Measurements from ENCODE around the gene ZNF213. TPM values are rescaled to one million over a fixed set of nuclear protein-coding genes. Genes with fewer than 3 reads are reported as not detected.

Gene ZNF213
- total RNA-seq, 2 experiments from 2014 or later, result 1.6 to 2.2 TPM

DNA sequence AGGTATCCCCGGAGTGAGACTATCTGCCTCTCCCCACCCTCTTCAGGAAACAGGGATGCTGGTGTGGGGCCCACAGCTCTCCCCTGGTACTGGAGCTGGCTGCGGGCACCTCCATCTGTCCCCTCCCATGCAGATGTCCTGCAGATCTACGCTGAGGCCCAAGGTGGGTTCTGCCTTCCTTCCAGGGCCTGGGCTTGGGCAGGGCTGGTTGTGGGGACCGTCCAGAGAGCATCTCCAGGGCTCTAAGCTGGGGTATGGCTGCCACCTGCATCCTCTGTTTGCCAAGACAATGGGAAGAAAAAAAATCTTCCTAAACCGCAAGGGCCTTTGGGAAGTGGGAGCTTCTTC is 12.9 kb downstream of the ZNF213 start:
- ChIA-PET POLR2A (interaction anchor here (1.1 to 5.9 kb wide), 3 partner anchors 11 to 24 kb away, joined by 3 to 77 read pairs (median 57); partner anchors contain the start of gene ZNF213), CTCF (interaction anchor here (0.9 to 1.7 kb wide), 3 partner anchors 16 to 89 kb away, joined by 3 to 5 read pairs (median 3); no protein-coding TSS in a partner anchor)
- DNase-seq (no peak), ATAC-seq (ENCODE audit: poor library complexity) (no peak)
- Histone ChIP-seq H3K9me3 (ENCODE audit: control insufficient read depth in 1 of 2, insufficient read depth in 1 of 2, low read length in 2 of 2) (peaks cover 0 to 10% of the 10 kb centered on the region in 2 experiments), H3K4me3 (ENCODE audit: low read length) (no peak overlapping the region), H3K27me3 (ENCODE audit: control insufficient read depth in 1 of 2, insufficient read depth in 2 of 2, low read length in 2 of 2) (no peaks in the 10 kb centered on the region), H3K36me3 (ENCODE audit: insufficient read depth, low read length) (peaks cover 2% of the 10 kb centered on the region), H3K27ac (ENCODE audit: low read depth in 1 of 2, low read length in 2 of 2) (no peak overlapping the region), H3K4me1 (ENCODE audit: insufficient read depth, low read length) (peaks cover 36% of the 10 kb centered on the region)
- peaks cover 29% of the 10 kb centered on the region for H3K4me1 Mint-ChIP-seq (ENCODE audit: low read depth)
- H3K36me3 Mint-ChIP-seq (ENCODE audit: low read depth), result peaks cover 25% of the 10 kb centered on the region
- no peak overlapping the region for H3K27ac Mint-ChIP-seq
- H3K27me3 Mint-ChIP-seq, result peaks cover 20% of the 10 kb centered on the region
- no peak overlapping the region for H3K4me3 Mint-ChIP-seq
- H3K9me3 Mint-ChIP-seq, result no peaks in the 10 kb centered on the region
- TF ChIP-seq, protein P1, sequence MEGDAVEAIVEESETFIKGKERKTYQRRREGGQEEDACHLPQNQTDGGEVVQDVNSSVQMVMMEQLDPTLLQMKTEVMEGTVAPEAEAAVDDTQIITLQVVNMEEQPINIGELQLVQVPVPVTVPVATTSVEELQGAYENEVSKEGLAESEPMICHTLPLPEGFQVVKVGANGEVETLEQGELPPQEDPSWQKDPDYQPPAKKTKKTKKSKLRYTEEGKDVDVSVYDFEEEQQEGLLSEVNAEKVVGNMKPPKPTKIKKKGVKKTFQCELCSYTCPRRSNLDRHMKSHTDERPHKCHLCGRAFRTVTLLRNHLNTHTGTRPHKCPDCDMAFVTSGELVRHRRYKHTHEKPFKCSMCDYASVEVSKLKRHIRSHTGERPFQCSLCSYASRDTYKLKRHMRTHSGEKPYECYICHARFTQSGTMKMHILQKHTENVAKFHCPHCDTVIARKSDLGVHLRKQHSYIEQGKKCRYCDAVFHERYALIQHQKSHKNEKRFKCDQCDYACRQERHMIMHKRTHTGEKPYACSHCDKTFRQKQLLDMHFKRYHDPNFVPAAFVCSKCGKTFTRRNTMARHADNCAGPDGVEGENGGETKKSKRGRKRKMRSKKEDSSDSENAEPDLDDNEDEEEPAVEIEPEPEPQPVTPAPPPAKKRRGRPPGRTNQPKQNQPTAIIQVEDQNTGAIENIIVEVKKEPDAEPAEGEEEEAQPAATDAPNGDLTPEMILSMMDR (IDR thresholded peaks at IDR 0.05), result no peak
- intact Hi-C loops (cut with DNase I, micrococcal nuclease), result no loop called here

DNA sequence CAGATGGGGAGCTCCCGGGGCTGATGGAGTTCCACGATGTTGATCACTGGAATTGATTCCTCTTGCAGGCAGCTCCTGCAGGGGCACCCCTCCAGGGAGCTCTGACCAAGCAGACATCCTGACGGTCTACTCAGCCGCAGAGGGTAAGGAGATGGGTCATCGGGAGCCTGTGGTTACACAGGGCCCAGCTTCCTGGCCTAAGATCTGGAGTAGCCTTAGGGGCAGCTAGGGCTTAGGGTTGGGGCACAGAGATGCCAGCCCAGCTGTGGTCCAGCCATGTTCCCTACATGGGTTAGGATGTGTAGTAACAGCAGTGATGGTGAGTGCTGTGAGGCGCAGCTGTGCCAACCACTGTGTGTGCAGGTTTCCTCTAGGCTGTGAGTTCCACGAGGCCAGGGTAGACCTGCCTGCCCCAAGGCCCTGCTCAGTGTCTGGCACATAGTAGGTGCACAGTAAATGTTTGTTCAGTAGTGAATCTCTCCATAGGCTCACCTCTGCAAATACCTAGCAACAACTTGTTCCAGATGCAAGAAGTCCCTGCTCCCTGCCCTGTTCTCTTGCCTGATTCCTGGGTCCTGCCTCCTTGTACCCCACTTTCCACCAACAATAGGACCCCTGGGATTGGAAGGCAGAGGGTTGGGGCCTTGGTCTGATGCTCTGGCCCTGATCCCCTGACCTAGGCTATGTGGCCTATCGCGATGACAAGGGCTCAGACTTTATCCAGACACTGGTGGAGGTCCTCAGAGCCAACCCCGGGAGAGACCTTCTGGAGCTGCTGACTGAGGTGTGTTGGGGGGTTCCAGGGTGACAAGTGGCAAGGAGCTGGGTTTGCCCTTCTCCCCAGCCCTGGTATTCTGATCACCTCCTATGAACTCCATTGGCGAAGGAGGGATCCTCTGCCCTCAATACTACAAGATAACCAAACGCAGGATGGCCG is 13.7 kb downstream of the ZNF213 start:
- H3K27ac ChIP-seq (ENCODE audit: low read depth in 1 of 2, low read length in 2 of 2), result no peak overlapping the region
- no peak overlapping the region for H3K4me3 ChIP-seq (ENCODE audit: low read length)
- POLR2A ChIA-PET, result interaction anchor here (1.1 to 5.9 kb wide), 5 partner anchors 11 to 72 kb away, joined by 3 to 77 read pairs (median 20); partner anchors contain the start of gene ZNF213
- H3K27me3 Mint-ChIP-seq, result peaks cover 22% of the 10 kb centered on the region
- peak in 1 of 14 experiments; percentile 26 for DNase-seq
- ATAC-seq (ENCODE audit: poor library complexity), result no peak
- H3K36me3 ChIP-seq (ENCODE audit: insufficient read depth, low read length), result no peaks in the 10 kb centered on the region
- H3K27ac Mint-ChIP-seq, result peak overlapping the region; percentile 98
- CTCF ChIA-PET, result interaction anchor here (0.8 to 2.9 kb wide), 5 partner anchors 14 to 90 kb away, joined by 3 to 20 read pairs (median 3); no protein-coding TSS in a partner anchor
- TF ChIP-seq, protein P1 (IDR thresholded peaks at IDR 0.05), result no peak
- peaks cover 28% of the 10 kb centered on the region for H3K36me3 Mint-ChIP-seq (ENCODE audit: low read depth)
- H3K9me3 ChIP-seq (ENCODE audit: control insufficient read depth in 1 of 2, insufficient read depth in 1 of 2, low read length in 2 of 2), result peaks cover 0 to 14% of the 10 kb centered on the region in 2 experiments
- no peaks in the 10 kb centered on the region for H3K9me3 Mint-ChIP-seq
- intact Hi-C loops (cut with DNase I, micrococcal nuclease), result no loop called here
- peaks cover 37% of the 10 kb centered on the region for H3K4me1 ChIP-seq (ENCODE audit: insufficient read depth, low read length)
- peak overlapping the region; percentile 93 for H3K4me3 Mint-ChIP-seq
- H3K4me1 Mint-ChIP-seq (ENCODE audit: low read depth), result peaks cover 31% of the 10 kb centered on the region
- no peaks in the 10 kb centered on the region for H3K27me3 ChIP-seq (ENCODE audit: control insufficient read depth in 1 of 2, insufficient read depth in 2 of 2, low read length in 2 of 2)

GRCh38 chr16:3149193-3149530 is 14.3 kb downstream of the ZNF213 start:
- Mint-ChIP-seq H3K9me3 (peaks cover under 1% of the 10 kb centered on the region), H3K27ac (peak overlapping the region; percentile 98), H3K27me3 (peaks cover 22% of the 10 kb centered on the region), H3K4me3 (peak overlapping the region; percentile 93), H3K4me1 (ENCODE audit: low read depth) (peaks cover 31% of the 10 kb centered on the region), H3K36me3 (ENCODE audit: low read depth) (peaks cover 30% of the 10 kb centered on the region)
- peaks cover 37% of the 10 kb centered on the region for H3K4me1 ChIP-seq (ENCODE audit: insufficient read depth, low read length)
- intact Hi-C loops (cut with DNase I, micrococcal nuclease), result no loop called here
- no peak overlapping the region for H3K4me3 ChIP-seq (ENCODE audit: low read length)
- no peak overlapping the region for H3K27ac ChIP-seq (ENCODE audit: low read depth in 1 of 2, low read length in 2 of 2)
- no peak for ATAC-seq (ENCODE audit: poor library complexity)
- peaks cover 3 to 18% of the 10 kb centered on the region in 2 experiments for H3K9me3 ChIP-seq (ENCODE audit: control insufficient read depth in 1 of 2, insufficient read depth in 1 of 2, low read length in 2 of 2)
- peak in 1 of 14 experiments; percentile 36 for DNase-seq
- ChIA-PET POLR2A (interaction anchor here (2.2 to 5.9 kb wide), 5 partner anchors 10 to 134 kb away, joined by 8 to 77 read pairs (median 20); partner anchors contain the start of genes ZNF213 and ZNF263), CTCF (interaction anchor here (0.8 to 2.9 kb wide), 7 partner anchors 9 to 252 kb away, joined by 3 to 20 read pairs (median 5); partner anchors contain the start of genes ZNF174, ZNF213 and ZSCAN32)
- TF ChIP-seq, protein P1 (IDR thresholded peaks at IDR 0.05), result no peak
- no peaks in the 10 kb centered on the region for H3K27me3 ChIP-seq (ENCODE audit: control insufficient read depth in 1 of 2, insufficient read depth in 2 of 2, low read length in 2 of 2)
- no peaks in the 10 kb centered on the region for H3K36me3 ChIP-seq (ENCODE audit: insufficient read depth, low read length)
